Measurements from ENCODE around the gene INPP4B.

INPP4B gene

GRCh38 chr4:142372530-142373260 lies 473.4 kb downstream of the INPP4B start:
- DNase-seq, result no peak

GRCh38 chr4:142369141-142369540 lies 477.0 kb downstream of the INPP4B start:
- DNase-seq, result no peak

- no peak for DNase-seq
These were observed 478.5 kb downstream of the INPP4B start for GRCh38 chr4:142367418-142368180.

- DNase-seq, result no peak
These were observed 479.3 kb downstream of the INPP4B start for GRCh38 chr4:142366769-142367181.

- no peak for DNase-seq
These were observed 480.7 kb downstream of the INPP4B start for GRCh38 chr4:142365391-142365790.

GRCh38 chr4:142363686-142364085 lies 482.4 kb downstream of the INPP4B start:
- no peak for DNase-seq

- DNase-seq, result no peak
These were observed 484.1 kb downstream of the INPP4B start for GRCh38 chr4:142361981-142362380.

GRCh38 chr4:142360657-142361056 lies 485.4 kb downstream of the INPP4B start:
- DNase-seq, result no peak

- no peak for DNase-seq
These were observed 487.4 kb downstream of the INPP4B start for GRCh38 chr4:142358656-142359055.

GRCh38 chr4:142356801-142357200 lies 489.3 kb downstream of the INPP4B start:
- no peak for DNase-seq

- DNase-seq, result no peak
These were observed 489.9 kb downstream of the INPP4B start for GRCh38 chr4:142356118-142356759.

GRCh38 chr4:142355421-142355930 lies 490.6 kb downstream of the INPP4B start:
- no peak for DNase-seq

- DNase-seq, result no peak
These were observed 491.2 kb downstream of the INPP4B start for GRCh38 chr4:142354794-142355420.

GRCh38 chr4:142354041-142354440 lies 492.1 kb downstream of the INPP4B start:
- no peak for DNase-seq

GRCh38 chr4:142353149-142353738 lies 492.9 kb downstream of the INPP4B start:
- DNase-seq, result peak in 1 of 14 donors; percentile 14

GRCh38 chr4:142352712-142353111 lies 493.4 kb downstream of the INPP4B start:
- DNase-seq, result no peak

GRCh38 chr4:142351958-142352357 lies 494.1 kb downstream of the INPP4B start:
- DNase-seq, result no peak

- DNase-seq, result no peak
These were observed 495.2 kb downstream of the INPP4B start for GRCh38 chr4:142350871-142351270.

GRCh38 chr4:142348613-142349021 lies 497.5 kb downstream of the INPP4B start:
- no peak for DNase-seq

- no peak for DNase-seq
These were observed 498.9 kb downstream of the INPP4B start for GRCh38 chr4:142347241-142347640.

GRCh38 chr4:142345924-142346323 lies 500.2 kb downstream of the INPP4B start:
- no peak for DNase-seq

- DNase-seq, result no peak
These were observed 504.8 kb downstream of the INPP4B start for GRCh38 chr4:142341268-142341667.

All from C1 segment of cervical spinal cord (tissue), 14 donors.